Spleen (tissue), 11 donors: ENCODE measurements around the gene IP6K3. TPM values are rescaled to one million over a fixed set of nuclear protein-coding genes. Genes with fewer than 3 reads are reported as not detected.
A peak's percentile ranks its signal among the peaks of the same experiment; 100 is the strongest.

Experiments
- DNase-seq: peaks from one replicate; pipeline ENCODE4 v3.0.0-alpha.2; 2020
- H3K27ac ChIP-seq, 8 donors: fragments of 200-600 bp; sonication (generic) in 7 of 8; 1 replicate in 4 of 8; 2 replicates in 4 of 8; pipeline versions ENCODE4 v1.5.0 to v1.8.0; 2016 to 2021; ENCODE audit warnings: inconsistent platforms in 4 of 8, mild to moderate bottlenecking in 4 of 8, moderate library complexity in 1 of 8
- H3K27me3 ChIP-seq, 7 donors: fragments of 200-600 bp; sonication (generic) in 6 of 7; replicated peaks in 1 of 7; 1 replicate in 4 of 7; 2 replicates in 3 of 7; pipeline versions ENCODE4 v1.5.0 to v1.8.0; 2016 to 2021; ENCODE audit warnings: inconsistent platforms in 3 of 7, mild to moderate bottlenecking in 1 of 7
- H3K36me3 ChIP-seq, 6 donors: fragments of 200-600 bp; sonication (generic) in 5 of 6; 1 replicate in 4 of 6; 2 replicates in 2 of 6; pipeline versions ENCODE4 v1.5.0 to v1.8.0; 2016 to 2021; ENCODE audit warnings: inconsistent platforms in 2 of 6
- H3K4me1 ChIP-seq, 6 donors: fragments of 200-600 bp; sonication (generic) in 5 of 6; 1 replicate in 3 of 6; 2 replicates in 3 of 6; pipeline versions ENCODE4 v1.5.0 to v1.8.0; 2016 to 2021; ENCODE audit warnings: inconsistent platforms in 3 of 6
- H3K4me3 ChIP-seq, 8 donors: fragments of 200-600 bp; sonication (generic) in 7 of 8; 1 replicate in 4 of 8; 2 replicates in 4 of 8; pipeline versions ENCODE4 v1.5.0 to v1.8.0; 2016 to 2021; ENCODE audit warnings: inconsistent platforms in 4 of 8, mild to moderate bottlenecking in 4 of 8, moderate library complexity in 2 of 8
- H3K9me3 ChIP-seq, 8 donors: fragments of 200-600 bp; sonication (generic) in 7 of 8; 1 replicate in 4 of 8; 2 replicates in 4 of 8; pipeline versions ENCODE4 v1.5.0 to v1.8.0; 2016 to 2021; ENCODE audit warnings: inconsistent platforms in 4 of 8
- POLR2A ChIP-seq, 3 donors: fragments of 450-650 bp; IDR thresholded peaks; one replicate each; pipeline ENCODE4 v1.5.1; 2017; ENCODE audit warnings: antibody characterized with exemption in 3 of 3, mild to moderate bottlenecking in 1 of 3
- POLR2AphosphoS5 ChIP-seq, 3 donors: sonication (generic); formaldehyde crosslinking; IDR thresholded peaks; one replicate each; pipeline ENCODE4 v1.5.1; 2017; ENCODE audit warnings: antibody characterized with exemption in 3 of 3
- WGBS, 5 donors: extraction: QIAGEN DNeasy Blood & Tissue Kit in 3 of 5; methylation state at CpG; one replicate each; pipeline versions ENCODE4 v1.1.5 to v1.1.7; 2013 to 2018; 5-methylcytosine and 5-hydroxymethylcytosine counted together
- intact Hi-C: fragments of 100-400 bp; cut with DNase I; formaldehyde crosslinking; loops from one replicate; pipeline ENCODE4 v1.15.0; 2023; ENCODE audit warnings: low total_unique reads
- polyA plus RNA-seq, 3 donors: library from polyadenylated mRNA; stranded (reverse); fragments of 200-250 nt; gene quantifications; one replicate each; pipeline ENCODE4 v1.2.1, GENCODE V29; 2013
- total RNA-seq, 7 donors: library from RNA; depleted of rRNA in 3 of 7; stranded (reverse); fragments of >200 nt in 3 of 7; fragmentation: NEBNext Ultra II Directional in 4 of 7; extraction: Animal tissue kit (Norgen Biotek cat#: 25700) in 4 of 7; gene quantifications; one replicate each; pipeline versions ENCODE4 v1.1.0 to v1.2.1, GENCODE V29; 2016 to 2021
- TF ChIP-seq, protein P1 (sequence below), 11 experiments: fragments of 200-600 bp in 7 of 11; fragments of 450-650 bp in 4 of 11; sonication (generic) in 4 of 11; IDR thresholded peaks in 8 of 11; conservative IDR thresholded peaks in 3 of 11; 1 replicate in 7 of 11; 2 replicates in 4 of 11; pipeline versions ENCODE4 v1.4.0 to v1.8.0; 2016 to 2021; ENCODE audit warnings: antibody characterized with exemption in 11 of 11, inconsistent platforms in 4 of 11, mild to moderate bottlenecking in 1 of 11
- donor health status: healthy with polysubstance abuse.
- donor health status: DM: no; HTN: no; CAD: no; lungs with moderate emphysema.
- donor health status: DM: no; HTN: no; CAD: no.
- donor health status: Bipolar disorder and iron deficiency.
- donor health status: healthy.
- donor health status: DM: no; HTN: no; CAD: no.
- donor health status: DM: yes; HTN: yes; CAD: no.

Gene IP6K3
- total and polyA plus RNA-seq, 10 donors, result 0.30 to 5.8 (median 2.2) TPM

DNA sequence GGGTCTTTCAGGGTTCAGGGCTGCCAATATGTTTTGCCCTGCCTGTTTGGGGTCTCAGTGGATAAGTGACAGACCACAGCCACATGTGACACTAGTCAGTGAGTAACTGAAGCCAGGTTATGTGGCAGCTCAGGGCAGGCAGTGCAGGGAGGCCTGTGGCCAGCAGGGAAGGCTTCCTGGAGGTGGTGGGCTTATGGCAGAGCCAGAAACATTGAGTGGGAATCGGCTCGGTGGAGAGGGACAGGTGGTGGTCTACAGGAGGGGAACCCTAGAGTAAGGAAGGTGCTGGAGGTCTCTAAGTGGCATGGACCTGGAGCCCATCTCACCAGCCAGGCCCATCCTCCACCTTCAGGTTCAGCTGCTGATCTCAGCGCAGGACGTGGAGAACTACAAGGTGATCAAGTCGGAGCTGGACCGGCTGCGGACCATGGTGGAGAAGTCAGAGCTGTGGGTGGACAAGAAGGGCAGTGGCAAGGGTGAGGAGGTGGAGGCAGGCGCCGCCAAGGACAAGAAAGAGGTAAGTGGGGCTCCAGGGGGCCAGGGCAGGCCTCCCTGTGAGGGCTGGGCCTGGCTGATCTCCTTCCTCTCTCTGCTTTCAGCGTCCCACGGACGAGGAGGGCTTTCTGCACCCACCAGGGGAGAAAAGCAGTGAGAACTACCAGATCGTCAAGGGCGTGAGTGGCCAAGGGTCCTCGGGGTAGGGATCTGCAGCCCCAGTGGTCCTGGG is 70.1 kb downstream of the IP6K3 start:
- no peak for DNase-seq
- H3K27me3 ChIP-seq, result no peaks in the 10 kb centered on the region
- H3K4me3 ChIP-seq, result no peak overlapping the region
- 89 to 97% (median 95%) methylated on average over 14 to 15 of the region's 15 CpGs for WGBS, 5 donors
- intact Hi-C loops, result no loop called here
- no peaks in the 10 kb centered on the region for H3K9me3 ChIP-seq
- H3K4me1 ChIP-seq, result peaks cover 0 to 6% (median 0%) of the 10 kb centered on the region in 6 donors
- TF ChIP-seq, protein P1, sequence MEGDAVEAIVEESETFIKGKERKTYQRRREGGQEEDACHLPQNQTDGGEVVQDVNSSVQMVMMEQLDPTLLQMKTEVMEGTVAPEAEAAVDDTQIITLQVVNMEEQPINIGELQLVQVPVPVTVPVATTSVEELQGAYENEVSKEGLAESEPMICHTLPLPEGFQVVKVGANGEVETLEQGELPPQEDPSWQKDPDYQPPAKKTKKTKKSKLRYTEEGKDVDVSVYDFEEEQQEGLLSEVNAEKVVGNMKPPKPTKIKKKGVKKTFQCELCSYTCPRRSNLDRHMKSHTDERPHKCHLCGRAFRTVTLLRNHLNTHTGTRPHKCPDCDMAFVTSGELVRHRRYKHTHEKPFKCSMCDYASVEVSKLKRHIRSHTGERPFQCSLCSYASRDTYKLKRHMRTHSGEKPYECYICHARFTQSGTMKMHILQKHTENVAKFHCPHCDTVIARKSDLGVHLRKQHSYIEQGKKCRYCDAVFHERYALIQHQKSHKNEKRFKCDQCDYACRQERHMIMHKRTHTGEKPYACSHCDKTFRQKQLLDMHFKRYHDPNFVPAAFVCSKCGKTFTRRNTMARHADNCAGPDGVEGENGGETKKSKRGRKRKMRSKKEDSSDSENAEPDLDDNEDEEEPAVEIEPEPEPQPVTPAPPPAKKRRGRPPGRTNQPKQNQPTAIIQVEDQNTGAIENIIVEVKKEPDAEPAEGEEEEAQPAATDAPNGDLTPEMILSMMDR (IDR thresholded peaks at IDR 0.05 in 8 of 11, conservative IDR thresholded peaks at IDR 0.05 in 3 of 11), result no peak
- no peak for TF ChIP-seq POLR2AphosphoS5 (IDR thresholded peaks at IDR 0.05)
- TF ChIP-seq POLR2A (IDR thresholded peaks at IDR 0.05), result no peak
- H3K27ac ChIP-seq, result no peak overlapping the region
- H3K36me3 ChIP-seq, result peaks cover 5 to 100% (median 93%) of the 10 kb centered on the region in 6 donors

DNA sequence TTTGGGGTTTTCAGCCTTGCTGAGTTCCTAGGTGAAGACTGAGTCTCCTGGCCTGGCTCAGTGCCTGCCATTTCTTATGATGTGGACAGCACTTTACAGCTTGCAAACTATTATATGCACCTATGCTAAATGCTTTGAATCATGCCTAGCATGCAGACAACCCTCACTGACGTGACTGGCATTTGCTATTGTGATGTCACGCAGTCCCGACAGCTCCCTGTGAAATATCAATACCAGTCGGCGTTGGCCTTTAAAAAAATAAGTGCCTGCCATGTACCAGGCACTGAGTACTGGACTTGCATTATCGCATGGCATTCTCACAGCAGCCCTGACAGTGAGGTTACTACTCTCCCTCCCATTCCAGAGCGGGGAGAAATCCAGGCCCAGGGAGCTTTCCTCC is 70.7 kb downstream of the IP6K3 start:
- Histone ChIP-seq H3K36me3 (peaks cover 5 to 100% (median 93%) of the 10 kb centered on the region in 6 donors), H3K27ac (no peak overlapping the region), H3K9me3 (no peaks in the 10 kb centered on the region), H3K4me1 (peaks cover 0 to 6% (median 0%) of the 10 kb centered on the region in 6 donors), H3K27me3 (no peaks in the 10 kb centered on the region), H3K4me3 (no peak overlapping the region)
- TF ChIP-seq POLR2AphosphoS5 (IDR thresholded peaks at IDR 0.05) (no peak), POLR2A (IDR thresholded peaks at IDR 0.05) (no peak)
- TF ChIP-seq, protein P1 (IDR thresholded peaks at IDR 0.05 in 8 of 11, conservative IDR thresholded peaks at IDR 0.05 in 3 of 11), result no peak
- intact Hi-C loops, result no loop called here
- no peak for DNase-seq
- 95 to 99% (median 97%) methylated on average over 7 of the region's 7 CpGs for WGBS, 5 donors

DNA sequence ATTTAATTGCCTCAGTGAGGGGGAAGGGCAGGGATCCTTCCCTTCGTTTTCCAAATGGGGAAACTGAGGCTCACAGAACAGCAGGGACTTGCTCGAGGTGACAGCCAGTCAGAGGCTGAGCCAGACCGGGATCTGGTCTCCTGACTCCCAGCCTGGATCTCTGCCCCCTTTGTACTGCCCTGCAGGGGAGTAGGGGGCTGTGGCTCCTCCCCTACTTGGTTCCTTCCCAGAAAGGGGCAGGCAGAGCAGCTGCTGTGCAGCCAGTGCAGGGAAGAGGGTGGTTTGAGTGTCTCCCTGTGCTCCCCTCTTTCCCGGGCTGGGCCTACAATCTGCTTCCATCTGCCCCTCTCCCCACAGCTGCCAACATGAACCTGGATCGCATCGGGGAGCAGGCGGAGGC is 72.9 kb downstream of the IP6K3 start:
- Histone ChIP-seq H3K27me3 (no peaks in the 10 kb centered on the region), H3K4me3 (no peak overlapping the region)

DNA sequence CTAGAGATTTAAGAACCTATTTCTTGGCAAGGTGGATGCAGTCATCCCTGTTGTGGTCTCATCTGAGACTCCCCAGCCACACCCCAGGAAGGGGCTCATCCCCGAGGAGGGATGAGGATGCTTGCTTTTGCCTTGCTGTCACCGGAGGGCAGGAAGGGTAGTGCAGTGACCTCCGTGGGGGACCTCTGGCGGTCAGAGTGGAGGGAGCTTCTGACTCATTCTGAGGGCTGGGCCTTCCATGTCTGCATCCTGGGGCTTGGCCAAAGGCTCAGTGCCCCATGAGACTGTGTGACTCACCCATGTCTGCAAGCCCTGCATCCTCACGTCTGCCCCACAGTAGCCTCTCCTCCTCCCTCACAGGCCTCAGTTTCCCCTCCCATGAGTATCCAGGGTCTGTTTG is 73.9 kb downstream of the IP6K3 start:
- Histone ChIP-seq H3K27me3 (no peaks in the 10 kb centered on the region), H3K4me1 (peaks cover 0 to 6% (median 0%) of the 10 kb centered on the region in 6 donors), H3K36me3 (peaks cover 5 to 100% (median 93%) of the 10 kb centered on the region in 6 donors), H3K4me3 (no peak overlapping the region), H3K9me3 (no peaks in the 10 kb centered on the region), H3K27ac (no peak overlapping the region)
- WGBS, 5 donors, result 34 to 73% (median 64%) methylated on average over 5 of the region's 5 CpGs
- DNase-seq, result no peak
- intact Hi-C loops, result no loop called here
- TF ChIP-seq POLR2A (IDR thresholded peaks at IDR 0.05), result no peak
- peak in 1 of 3 donors; percentile 29 for TF ChIP-seq POLR2AphosphoS5 (IDR thresholded peaks at IDR 0.05)
- TF ChIP-seq, protein P1 (IDR thresholded peaks at IDR 0.05 in 8 of 11, conservative IDR thresholded peaks at IDR 0.05 in 3 of 11), result peak in 5 of 11 experiments; percentile 17 to 46 (median 28)

More for the DNA sequence above, 72.9 kb downstream of the IP6K3 start:
- WGBS, 5 donors, result 82 to 90% (median 89%) methylated on average over 7 of the region's 7 CpGs
- DNase-seq, result no peak
- intact Hi-C loops, result no loop called here
- peaks cover 5 to 100% (median 92%) of the 10 kb centered on the region in 6 donors for H3K36me3 ChIP-seq
- TF ChIP-seq POLR2A (IDR thresholded peaks at IDR 0.05), result no peak
- TF ChIP-seq, protein P1 (IDR thresholded peaks at IDR 0.05 in 8 of 11, conservative IDR thresholded peaks at IDR 0.05 in 3 of 11), result no peak
- no peak for TF ChIP-seq POLR2AphosphoS5 (IDR thresholded peaks at IDR 0.05)
- peaks cover 0 to 6% (median 0%) of the 10 kb centered on the region in 6 donors for H3K4me1 ChIP-seq
- H3K9me3 ChIP-seq, result no peaks in the 10 kb centered on the region
- no peak overlapping the region for H3K27ac ChIP-seq
